HEK293 (cell line): ENCODE data around the gene METAP1D.
"Not testable (repeated sequence)": the region's sequence is repeated elsewhere in the genome, so short reads cannot be mapped to it uniquely, and the experiment has no call there.

Experiments used
- CTCF ChIA-PET: fragments of 350-600 bp; formaldehyde crosslinking; extraction: SDS; loops from one replicate; lab custom pipeline; 2021; ENCODE audit warnings: antibody characterized with exemption; lab: Yijun Ruan, JAX
- POLR2A ChIA-PET: fragments of 300-600 bp; formaldehyde crosslinking; extraction: SDS; loops from one replicate; lab custom pipeline; 2020; ENCODE audit warnings: antibody characterized with exemption, inconsistent platforms; lab: Yijun Ruan, JAX
- H3K27ac ChIP-seq: fragments of 200-500 bp; sonication (Bioruptor generic); 2 replicates; pipeline ENCODE4 v1.5.1; 2014; ENCODE audit warnings: low read depth, low read length, control low read depth, inconsistent platforms; ENCODE audit errors: extremely low read depth
- H3K36me3 ChIP-seq, 2 experiments: fragments of 200-500 bp in 1 of 2; sonication (Bioruptor generic) in 1 of 2; 1 replicate in 1 of 2; 2 replicates in 1 of 2; pipeline ENCODE4 v1.5.1; 2014 to 2017; ENCODE audit warnings: inconsistent platforms in 2 of 2, low read length in 2 of 2; ENCODE audit not compliant: control insufficient read depth in 2 of 2, insufficient read depth in 1 of 2
- H3K4me1 ChIP-seq: fragments of 200-500 bp; sonication (Bioruptor generic); 2 replicates; pipeline ENCODE4 v1.5.1; 2014; ENCODE audit warnings: mild to moderate bottlenecking, low read length, inconsistent platforms; ENCODE audit not compliant: control insufficient read depth, insufficient read depth
- H3K4me3 ChIP-seq: 2 replicates; pipeline ENCODE4 v1.5.1; 2011; ENCODE audit warnings: low read depth, mild to moderate bottlenecking, control low read depth, low read length, moderate library complexity
- H3K9me3 ChIP-seq: fragments of 200-500 bp; sonication (Bioruptor generic); 2 replicates; pipeline ENCODE4 v1.5.1; 2014; ENCODE audit warnings: low read depth, low read length, inconsistent platforms; ENCODE audit not compliant: control insufficient read depth, insufficient read depth
- CTCF ChIP-seq: fragments of 450-650 bp; formaldehyde crosslinking; IDR thresholded peaks from 2 replicates; pipeline ENCODE4 v1.5.1; 2016; ENCODE audit warnings: missing biosample characterization, missing genetic modification characterization
- GLIS2 ChIP-seq: fragments of 450-650 bp; formaldehyde crosslinking; IDR thresholded peaks from 2 replicates; pipeline ENCODE4 v1.5.1; 2016; ENCODE audit warnings: missing biosample characterization, missing genetic modification characterization
- MYNN ChIP-seq: fragments of 450-650 bp; formaldehyde crosslinking; IDR thresholded peaks from 2 replicates; pipeline ENCODE4 v1.5.1; 2016; ENCODE audit warnings: missing biosample characterization, missing genetic modification characterization, borderline replicate concordance
- ZBTB8A ChIP-seq: fragments of 450-650 bp; formaldehyde crosslinking; IDR thresholded peaks from 2 replicates; pipeline ENCODE4 v1.5.1; 2016; ENCODE audit warnings: missing biosample characterization, missing genetic modification characterization
- ZNF121 ChIP-seq: fragments of 450-650 bp; formaldehyde crosslinking; IDR thresholded peaks from 2 replicates; pipeline ENCODE4 v1.5.1; 2016; ENCODE audit warnings: missing biosample characterization, missing genetic modification characterization
- ZNF202 ChIP-seq: fragments of 450-650 bp; formaldehyde crosslinking; IDR thresholded peaks from 2 replicates; pipeline ENCODE4 v1.5.1; 2016; ENCODE audit warnings: missing biosample characterization, missing genetic modification characterization, borderline replicate concordance
- ZNF548 ChIP-seq: fragments of 450-650 bp; formaldehyde crosslinking; IDR thresholded peaks from 2 replicates; pipeline ENCODE4 v1.5.1; 2016; ENCODE audit warnings: missing biosample characterization, missing genetic modification characterization
- ZNF623 ChIP-seq: fragments of 450-650 bp; formaldehyde crosslinking; IDR thresholded peaks from 2 replicates; pipeline ENCODE4 v1.5.1; 2016; ENCODE audit warnings: missing biosample characterization, missing genetic modification characterization
- ZNF654 ChIP-seq: fragments of 450-650 bp; formaldehyde crosslinking; IDR thresholded peaks from 2 replicates; pipeline ENCODE4 v1.5.1; 2016; ENCODE audit warnings: low read depth, missing biosample characterization, missing genetic modification characterization
- TF ChIP-seq, protein P1 (sequence below): fragments of 450-650 bp; formaldehyde crosslinking; conservative IDR thresholded peaks from 2 replicates; pipeline ENCODE4 v1.5.1; 2016; ENCODE audit warnings: low read depth, missing biosample characterization, missing genetic modification characterization
- TF ChIP-seq, protein P2 (sequence below): fragments of 450-650 bp; formaldehyde crosslinking; IDR thresholded peaks from 2 replicates; pipeline ENCODE4 v1.5.1; 2016; ENCODE audit warnings: missing biosample characterization, missing genetic modification characterization
- TF ChIP-seq, protein P3 (sequence below): fragments of 450-650 bp; formaldehyde crosslinking; IDR thresholded peaks from 2 replicates; pipeline ENCODE4 v1.5.1; 2017; ENCODE audit warnings: missing biosample characterization, missing genetic modification characterization

Gene METAP1D

DNA sequence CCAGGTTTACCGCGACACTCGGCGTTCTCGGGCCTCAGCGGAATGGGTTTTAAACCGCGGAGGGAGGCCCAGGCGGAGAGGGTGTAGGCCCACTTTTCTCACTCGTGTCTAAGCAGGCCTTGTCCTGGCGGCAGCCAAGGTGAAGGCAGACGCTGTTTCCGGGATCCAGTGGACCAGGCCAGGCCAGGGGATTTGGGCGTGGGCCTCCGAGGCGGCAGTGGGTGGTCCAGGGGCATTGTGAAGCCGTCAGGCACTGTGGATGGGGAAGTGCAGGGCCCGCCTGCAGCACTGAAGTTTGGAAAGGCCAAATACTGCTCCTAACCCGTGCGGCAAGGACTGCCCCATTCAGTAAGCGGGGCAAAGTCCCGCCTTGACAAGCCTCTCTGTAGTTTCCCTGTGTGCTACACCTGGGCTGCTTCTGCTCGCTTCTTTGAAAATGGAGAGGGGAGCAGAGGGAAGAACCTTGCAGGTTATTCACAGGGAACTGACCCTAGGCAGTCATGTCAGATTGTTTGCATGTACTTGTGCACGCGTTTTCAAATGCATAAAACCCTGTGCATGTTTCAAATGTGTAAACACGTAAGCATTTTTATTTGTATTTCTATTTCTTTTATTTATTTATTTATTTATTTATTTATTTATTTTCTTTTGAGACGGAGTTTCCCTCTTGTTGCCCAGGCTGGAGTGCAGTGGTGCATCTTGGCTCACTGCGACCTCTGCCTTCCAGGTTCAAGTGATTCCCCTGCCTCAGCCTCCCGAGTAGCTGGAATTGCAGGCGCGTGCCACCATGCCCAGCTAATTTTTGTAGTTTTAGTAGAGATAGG is 110.4 kb downstream of the METAP1D start (continued):
- TF ChIP-seq ZBTB8A (tag by site-specific recombination) (peak; percentile 50; the same call in 1 of the 2 replicates), ZNF623 (tag by site-specific recombination) (peak; percentile 49)
- TF ChIP-seq, protein P1, sequence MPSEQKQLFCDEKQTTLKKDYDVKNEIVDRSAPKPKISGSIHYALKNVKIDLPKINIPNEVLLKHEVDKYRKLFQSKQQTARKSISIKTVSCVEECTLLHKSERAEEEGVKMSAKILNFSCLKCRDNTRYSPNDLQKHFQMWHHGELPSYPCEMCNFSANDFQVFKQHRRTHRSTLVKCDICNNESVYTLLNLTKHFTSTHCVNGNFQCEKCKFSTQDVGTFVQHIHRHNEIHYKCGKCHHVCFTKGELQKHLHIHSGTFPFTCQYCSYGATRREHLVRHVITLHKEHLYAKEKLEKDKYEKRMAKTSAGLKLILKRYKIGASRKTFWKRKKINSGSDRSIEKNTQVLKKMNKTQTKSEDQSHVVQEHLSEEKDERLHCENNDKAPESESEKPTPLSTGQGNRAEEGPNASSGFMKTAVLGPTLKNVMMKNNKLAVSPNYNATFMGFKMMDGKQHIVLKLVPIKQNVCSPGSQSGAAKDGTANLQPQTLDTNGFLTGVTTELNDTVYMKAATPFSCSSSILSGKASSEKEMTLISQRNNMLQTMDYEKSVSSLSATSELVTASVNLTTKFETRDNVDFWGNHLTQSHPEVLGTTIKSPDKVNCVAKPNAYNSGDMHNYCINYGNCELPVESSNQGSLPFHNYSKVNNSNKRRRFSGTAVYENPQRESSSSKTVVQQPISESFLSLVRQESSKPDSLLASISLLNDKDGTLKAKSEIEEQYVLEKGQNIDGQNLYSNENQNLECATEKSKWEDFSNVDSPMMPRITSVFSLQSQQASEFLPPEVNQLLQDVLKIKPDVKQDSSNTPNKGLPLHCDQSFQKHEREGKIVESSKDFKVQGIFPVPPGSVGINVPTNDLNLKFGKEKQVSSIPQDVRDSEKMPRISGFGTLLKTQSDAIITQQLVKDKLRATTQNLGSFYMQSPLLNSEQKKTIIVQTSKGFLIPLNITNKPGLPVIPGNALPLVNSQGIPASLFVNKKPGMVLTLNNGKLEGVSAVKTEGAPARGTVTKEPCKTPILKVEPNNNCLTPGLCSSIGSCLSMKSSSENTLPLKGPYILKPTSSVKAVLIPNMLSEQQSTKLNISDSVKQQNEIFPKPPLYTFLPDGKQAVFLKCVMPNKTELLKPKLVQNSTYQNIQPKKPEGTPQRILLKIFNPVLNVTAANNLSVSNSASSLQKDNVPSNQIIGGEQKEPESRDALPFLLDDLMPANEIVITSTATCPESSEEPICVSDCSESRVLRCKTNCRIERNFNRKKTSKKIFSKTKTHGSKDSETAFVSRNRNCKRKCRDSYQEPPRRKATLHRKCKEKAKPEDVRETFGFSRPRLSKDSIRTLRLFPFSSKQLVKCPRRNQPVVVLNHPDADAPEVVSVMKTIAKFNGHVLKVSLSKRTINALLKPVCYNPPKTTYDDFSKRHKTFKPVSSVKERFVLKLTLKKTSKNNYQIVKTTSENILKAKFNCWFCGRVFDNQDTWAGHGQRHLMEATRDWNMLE (tag by site-specific recombination), result peak; percentile 82
- TF ChIP-seq, protein P2, sequence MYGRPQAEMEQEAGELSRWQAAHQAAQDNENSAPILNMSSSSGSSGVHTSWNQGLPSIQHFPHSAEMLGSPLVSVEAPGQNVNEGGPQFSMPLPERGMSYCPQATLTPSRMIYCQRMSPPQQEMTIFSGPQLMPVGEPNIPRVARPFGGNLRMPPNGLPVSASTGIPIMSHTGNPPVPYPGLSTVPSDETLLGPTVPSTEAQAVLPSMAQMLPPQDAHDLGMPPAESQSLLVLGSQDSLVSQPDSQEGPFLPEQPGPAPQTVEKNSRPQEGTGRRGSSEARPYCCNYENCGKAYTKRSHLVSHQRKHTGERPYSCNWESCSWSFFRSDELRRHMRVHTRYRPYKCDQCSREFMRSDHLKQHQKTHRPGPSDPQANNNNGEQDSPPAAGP, result no peak
- TF ChIP-seq, all 188 proteins: peak for 11

DNA sequence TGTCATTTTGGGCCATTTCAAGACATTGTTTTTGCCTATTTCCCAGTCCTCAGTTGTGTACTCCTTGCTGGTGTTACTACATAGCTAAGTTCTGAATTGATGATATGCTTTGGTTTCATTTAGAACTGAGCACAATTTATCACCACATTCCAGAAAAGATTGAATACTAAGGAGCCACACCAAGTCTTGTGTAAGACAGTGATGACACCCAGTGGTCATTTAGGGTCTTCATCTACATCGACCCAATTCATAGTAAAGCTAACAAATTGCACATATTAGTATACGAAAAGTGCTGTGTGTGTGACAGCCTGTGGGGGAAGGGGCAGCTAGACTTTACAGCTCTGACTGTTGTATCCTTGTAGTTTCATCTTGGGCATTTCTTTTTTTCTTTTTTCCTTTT is 113.9 kb downstream of the METAP1D start:
- POLR2A ChIA-PET, result interaction anchor here (1.4 kb wide), 1 partner anchor 11 kb away, joined by 5 read pairs; the partner anchor contains the start of gene DLX2
- no peaks in the 10 kb centered on the region for H3K36me3 ChIP-seq
- H3K4me3 ChIP-seq, result no peak overlapping the region
- no peaks in the 10 kb centered on the region for H3K9me3 ChIP-seq
- CTCF ChIA-PET, result interaction anchor here (0.6 to 5.7 kb wide), 28 partner anchors 9 to 1139 kb away, joined by 3 to 98 read pairs (median 6); partner anchors contain the start of gene DLX2
- no peak overlapping the region for H3K27ac ChIP-seq
- TF ChIP-seq ZNF654 (tag by site-specific recombination) (peak; percentile 58), GLIS2 (tag by site-specific recombination) (no peak), CTCF (tag by site-specific recombination) (peak; percentile 79)
- H3K4me1 ChIP-seq, result no peaks in the 10 kb centered on the region

DNA sequence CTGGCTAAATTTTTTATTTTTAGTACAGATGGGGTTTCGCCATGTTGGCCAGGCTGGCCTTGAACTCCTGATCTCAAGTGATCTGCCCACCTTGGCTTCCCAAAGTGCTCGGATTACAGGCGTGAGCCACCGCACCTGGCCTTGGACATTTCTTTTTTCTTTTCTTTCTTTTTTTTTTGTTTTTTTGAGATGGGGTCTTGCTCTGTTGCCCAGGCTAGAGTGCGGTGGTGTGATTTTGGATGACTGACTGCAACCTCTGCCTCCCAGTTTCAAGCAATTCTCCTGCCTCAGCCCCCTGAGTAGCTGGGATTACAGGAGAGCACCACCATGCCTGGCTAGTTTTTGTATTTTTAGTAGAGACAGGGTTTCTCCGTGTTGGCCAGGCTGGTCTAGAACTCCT is 114.4 kb downstream of the METAP1D start:
- not testable (repeated sequence) for H3K27ac ChIP-seq, H3K9me3 ChIP-seq, H3K36me3 ChIP-seq, H3K4me3 ChIP-seq, H3K4me1 ChIP-seq
- ChIA-PET POLR2A (interaction anchor here (1.4 kb wide), 1 partner anchor 11 kb away, joined by 5 read pairs; the partner anchor contains the start of gene DLX2), CTCF (interaction anchor here (0.7 to 5.7 kb wide), 23 partner anchors 9 to 1139 kb away, joined by 3 to 98 read pairs (median 8); partner anchors contain the start of gene DLX2)
- TF ChIP-seq ZNF121 (tag by site-specific recombination), result peak; percentile 69; the same call in 1 of the 2 replicates

- no peaks in the 10 kb centered on the region for H3K9me3 ChIP-seq
- H3K4me1 ChIP-seq, result no peaks in the 10 kb centered on the region
- ChIA-PET POLR2A (no interaction called here), CTCF (interaction anchor here (0.6 to 5.7 kb wide), 12 partner anchors 11 to 542 kb away, joined by 3 to 98 read pairs (median 9); partner anchors contain the start of gene DLX2)
- H3K36me3 ChIP-seq, result no peaks in the 10 kb centered on the region
- no peak overlapping the region for H3K27ac ChIP-seq
- H3K4me3 ChIP-seq, result no peak overlapping the region
- TF ChIP-seq ZNF202, result no peak
- TF ChIP-seq MYNN (tag by site-specific recombination), result no peak
- TF ChIP-seq, protein P3, sequence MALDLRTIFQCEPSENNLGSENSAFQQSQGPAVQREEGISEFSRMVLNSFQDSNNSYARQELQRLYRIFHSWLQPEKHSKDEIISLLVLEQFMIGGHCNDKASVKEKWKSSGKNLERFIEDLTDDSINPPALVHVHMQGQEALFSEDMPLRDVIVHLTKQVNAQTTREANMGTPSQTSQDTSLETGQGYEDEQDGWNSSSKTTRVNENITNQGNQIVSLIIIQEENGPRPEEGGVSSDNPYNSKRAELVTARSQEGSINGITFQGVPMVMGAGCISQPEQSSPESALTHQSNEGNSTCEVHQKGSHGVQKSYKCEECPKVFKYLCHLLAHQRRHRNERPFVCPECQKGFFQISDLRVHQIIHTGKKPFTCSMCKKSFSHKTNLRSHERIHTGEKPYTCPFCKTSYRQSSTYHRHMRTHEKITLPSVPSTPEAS (tag by site-specific recombination), result no peak
- TF ChIP-seq ZNF548, result no peak
Measured at GRCh38 chr2:172114579-172114978, 114.8 kb downstream of the METAP1D start.
